ENCODE results near the gene KCNQ1. TPM values are rescaled to one million over a fixed set of nuclear protein-coding genes. Genes with fewer than 3 reads are reported as not detected.

KCNQ1 gene
- total and polyA plus RNA-seq, 2 experiments from 2014 or later, result 0.45 to 0.87 TPM

GRCh38 chr11:2758751-2759150, 313.9 kb downstream of the KCNQ1 start:
- Mint-ChIP-seq H3K9me3 (peaks cover 21% of the 10 kb centered on the region; the same call in 2 of the 3 replicates), H3K4me1 (no peaks in the 10 kb centered on the region)
- TF ChIP-seq ZNF114 (CRISPR knock-in tag; IDR thresholded peaks at IDR 0.05) (no peak), POLR2AphosphoS5 (IDR thresholded peaks at IDR 0.05; ENCODE audit: low read depth) (no peak), ZNF331 (CRISPR knock-in tag; IDR thresholded peaks at IDR 0.05; ENCODE audit: low read depth) (no peak), JUNB (IDR thresholded peaks at IDR 0.05; ENCODE audit: unreplicated experiment) (no peak), ETS1 (IDR thresholded peaks at IDR 0.05) (no peak), EZH2 (IDR thresholded peaks at IDR 0.05; ENCODE audit: low read depth, unreplicated experiment) (no peak), NANOG (IDR thresholded peaks at IDR 0.05; ENCODE audit: borderline replicate concordance) (no peak)
- TF ChIP-seq, protein P1, sequence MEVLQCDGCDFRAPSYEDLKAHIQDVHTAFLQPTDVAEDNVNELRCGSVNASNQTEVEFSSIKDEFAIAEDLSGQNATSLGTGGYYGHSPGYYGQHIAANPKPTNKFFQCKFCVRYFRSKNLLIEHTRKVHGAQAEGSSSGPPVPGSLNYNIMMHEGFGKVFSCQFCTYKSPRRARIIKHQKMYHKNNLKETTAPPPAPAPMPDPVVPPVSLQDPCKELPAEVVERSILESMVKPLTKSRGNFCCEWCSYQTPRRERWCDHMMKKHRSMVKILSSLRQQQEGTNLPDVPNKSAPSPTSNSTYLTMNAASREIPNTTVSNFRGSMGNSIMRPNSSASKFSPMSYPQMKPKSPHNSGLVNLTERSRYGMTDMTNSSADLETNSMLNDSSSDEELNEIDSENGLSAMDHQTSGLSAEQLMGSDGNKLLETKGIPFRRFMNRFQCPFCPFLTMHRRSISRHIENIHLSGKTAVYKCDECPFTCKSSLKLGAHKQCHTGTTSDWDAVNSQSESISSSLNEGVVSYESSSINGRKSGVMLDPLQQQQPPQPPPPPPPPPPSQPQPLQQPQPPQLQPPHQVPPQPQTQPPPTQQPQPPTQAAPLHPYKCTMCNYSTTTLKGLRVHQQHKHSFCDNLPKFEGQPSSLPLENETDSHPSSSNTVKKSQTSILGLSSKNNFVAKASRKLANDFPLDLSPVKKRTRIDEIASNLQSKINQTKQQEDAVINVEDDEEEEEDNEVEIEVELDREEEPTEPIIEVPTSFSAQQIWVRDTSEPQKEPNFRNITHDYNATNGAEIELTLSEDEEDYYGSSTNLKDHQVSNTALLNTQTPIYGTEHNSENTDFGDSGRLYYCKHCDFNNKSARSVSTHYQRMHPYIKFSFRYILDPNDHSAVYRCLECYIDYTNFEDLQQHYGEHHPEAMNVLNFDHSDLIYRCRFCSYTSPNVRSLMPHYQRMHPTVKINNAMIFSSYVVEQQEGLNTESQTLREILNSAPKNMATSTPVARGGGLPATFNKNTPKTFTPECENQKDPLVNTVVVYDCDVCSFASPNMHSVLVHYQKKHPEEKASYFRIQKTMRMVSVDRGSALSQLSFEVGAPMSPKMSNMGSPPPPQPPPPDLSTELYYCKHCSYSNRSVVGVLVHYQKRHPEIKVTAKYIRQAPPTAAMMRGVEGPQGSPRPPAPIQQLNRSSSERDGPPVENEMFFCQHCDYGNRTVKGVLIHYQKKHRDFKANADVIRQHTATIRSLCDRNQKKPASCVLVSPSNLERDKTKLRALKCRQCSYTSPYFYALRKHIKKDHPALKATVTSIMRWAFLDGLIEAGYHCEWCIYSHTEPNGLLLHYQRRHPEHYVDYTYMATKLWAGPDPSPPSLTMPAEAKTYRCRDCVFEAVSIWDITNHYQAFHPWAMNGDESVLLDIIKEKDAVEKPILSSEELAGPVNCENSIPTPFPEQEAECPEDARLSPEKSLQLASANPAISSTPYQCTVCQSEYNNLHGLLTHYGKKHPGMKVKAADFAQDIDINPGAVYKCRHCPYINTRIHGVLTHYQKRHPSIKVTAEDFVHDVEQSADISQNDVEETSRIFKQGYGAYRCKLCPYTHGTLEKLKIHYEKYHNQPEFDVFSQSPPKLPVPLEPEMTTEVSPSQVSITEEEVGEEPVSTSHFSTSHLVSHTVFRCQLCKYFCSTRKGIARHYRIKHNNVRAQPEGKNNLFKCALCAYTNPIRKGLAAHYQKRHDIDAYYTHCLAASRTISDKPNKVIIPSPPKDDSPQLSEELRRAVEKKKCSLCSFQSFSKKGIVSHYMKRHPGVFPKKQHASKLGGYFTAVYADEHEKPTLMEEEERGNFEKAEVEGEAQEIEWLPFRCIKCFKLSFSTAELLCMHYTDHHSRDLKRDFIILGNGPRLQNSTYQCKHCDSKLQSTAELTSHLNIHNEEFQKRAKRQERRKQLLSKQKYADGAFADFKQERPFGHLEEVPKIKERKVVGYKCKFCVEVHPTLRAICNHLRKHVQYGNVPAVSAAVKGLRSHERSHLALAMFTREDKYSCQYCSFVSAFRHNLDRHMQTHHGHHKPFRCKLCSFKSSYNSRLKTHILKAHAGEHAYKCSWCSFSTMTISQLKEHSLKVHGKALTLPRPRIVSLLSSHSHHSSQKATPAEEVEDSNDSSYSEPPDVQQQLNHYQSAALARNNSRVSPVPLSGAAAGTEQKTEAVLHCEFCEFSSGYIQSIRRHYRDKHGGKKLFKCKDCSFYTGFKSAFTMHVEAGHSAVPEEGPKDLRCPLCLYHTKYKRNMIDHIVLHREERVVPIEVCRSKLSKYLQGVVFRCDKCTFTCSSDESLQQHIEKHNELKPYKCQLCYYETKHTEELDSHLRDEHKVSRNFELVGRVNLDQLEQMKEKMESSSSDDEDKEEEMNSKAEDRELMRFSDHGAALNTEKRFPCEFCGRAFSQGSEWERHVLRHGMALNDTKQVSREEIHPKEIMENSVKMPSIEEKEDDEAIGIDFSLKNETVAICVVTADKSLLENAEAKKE (CRISPR knock-in tag; IDR thresholded peaks at IDR 0.05), result no peak
- TF ChIP-seq, protein P2, sequence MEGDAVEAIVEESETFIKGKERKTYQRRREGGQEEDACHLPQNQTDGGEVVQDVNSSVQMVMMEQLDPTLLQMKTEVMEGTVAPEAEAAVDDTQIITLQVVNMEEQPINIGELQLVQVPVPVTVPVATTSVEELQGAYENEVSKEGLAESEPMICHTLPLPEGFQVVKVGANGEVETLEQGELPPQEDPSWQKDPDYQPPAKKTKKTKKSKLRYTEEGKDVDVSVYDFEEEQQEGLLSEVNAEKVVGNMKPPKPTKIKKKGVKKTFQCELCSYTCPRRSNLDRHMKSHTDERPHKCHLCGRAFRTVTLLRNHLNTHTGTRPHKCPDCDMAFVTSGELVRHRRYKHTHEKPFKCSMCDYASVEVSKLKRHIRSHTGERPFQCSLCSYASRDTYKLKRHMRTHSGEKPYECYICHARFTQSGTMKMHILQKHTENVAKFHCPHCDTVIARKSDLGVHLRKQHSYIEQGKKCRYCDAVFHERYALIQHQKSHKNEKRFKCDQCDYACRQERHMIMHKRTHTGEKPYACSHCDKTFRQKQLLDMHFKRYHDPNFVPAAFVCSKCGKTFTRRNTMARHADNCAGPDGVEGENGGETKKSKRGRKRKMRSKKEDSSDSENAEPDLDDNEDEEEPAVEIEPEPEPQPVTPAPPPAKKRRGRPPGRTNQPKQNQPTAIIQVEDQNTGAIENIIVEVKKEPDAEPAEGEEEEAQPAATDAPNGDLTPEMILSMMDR (conservative IDR thresholded peaks at IDR 0.05; ENCODE audit: low read depth in 2 of 2), result no peak

More at GRCh38 chr11:2758751-2759150, 313.9 kb downstream of the KCNQ1 start:
- no peaks in the 10 kb centered on the region for H3K9me2 ChIP-seq (ENCODE audit: insufficient read depth)
- Mint-ChIP-seq H3K36me3 (ENCODE audit: low read depth) (peaks cover 2% of the 10 kb centered on the region; the same call in 2 of the 3 replicates), H3K27ac (no peak overlapping the region), H3K27me3 (ENCODE audit: insufficient read depth, low read depth, poor library complexity) (peaks cover 31% of the 10 kb centered on the region), H3K4me3 (no peak overlapping the region)
- no peak overlapping the region for H3K4me2 ChIP-seq
- H4K20me1 ChIP-seq (replicated peaks; ENCODE audit: insufficient read depth), result no peaks in the 10 kb centered on the region
- no peaks in the 10 kb centered on the region for H3K79me2 ChIP-seq (replicated peaks; ENCODE audit: insufficient read depth)
- no peaks in the 10 kb centered on the region for H3K36me3 ChIP-seq (ENCODE audit: insufficient read depth)
- H2AFZ ChIP-seq, result no peak overlapping the region
- no peak for ATAC-seq
- no peaks in the 10 kb centered on the region for H3K4me1 ChIP-seq (ENCODE audit: insufficient read depth)
- H3K4me3 ChIP-seq, result no peak overlapping the region
- H3K27ac ChIP-seq (ENCODE audit: low read depth), result no peak overlapping the region
- no peak for DNase-seq (ENCODE audit: low spot score)
- H3F3A ChIP-seq (replicated peaks; ENCODE audit: low read depth), result no peaks in the 10 kb centered on the region
- peaks cover 42% of the 10 kb centered on the region for H3K27me3 ChIP-seq (ENCODE audit: insufficient read depth)

Measured in GM23338 (cell line).